WTC11 (cell line): ENCODE data around the gene TACC2. TPM values are rescaled to one million over a fixed set of nuclear protein-coding genes. Genes with fewer than 3 reads are reported as not detected.

Experiments
- ATAC-seq: fragments of 200-7000 bp; cut with Tn5 transposase; 2 replicates; pipeline ENCODE4 v1.10.0; 2021; ENCODE audit warnings: mild to moderate bottlenecking, moderate library complexity
- CTCF ChIA-PET: fragments of 300-600 bp; sonication (Branson Sonifier 250); formaldehyde crosslinking; loops from one replicate; lab custom pipeline; 2021; ENCODE audit warnings: antibody characterized with exemption; lab: Charles Lee
- POLR2A ChIA-PET: fragments of 350-600 bp; sonication (Branson Sonifier 250); formaldehyde crosslinking; loops from one replicate; lab custom pipeline; 2021; ENCODE audit warnings: antibody characterized with exemption; lab: Charles Lee
- DNase-seq: peaks from one replicate; pipeline ENCODE4 v3.0.0; 2021; ENCODE audit warnings: low spot score
- H3K27ac Mint-ChIP-seq: 2 replicates; pipeline ENCODE4 v1.8.0; 2021; ENCODE audit warnings: mixed read lengths
- H3K27me3 Mint-ChIP-seq: 2 replicates; pipeline ENCODE4 v1.8.0; 2021; ENCODE audit warnings: low read depth, mild to moderate bottlenecking, moderate library complexity, mixed read lengths
- H3K36me3 Mint-ChIP-seq: 2 replicates; pipeline ENCODE4 v1.8.0; 2021; ENCODE audit warnings: mixed read lengths
- H3K4me1 Mint-ChIP-seq: 2 replicates; pipeline ENCODE4 v1.8.0; 2022; ENCODE audit warnings: mixed read lengths
- H3K4me3 Mint-ChIP-seq: 2 replicates; pipeline ENCODE4 v1.8.0; 2021; ENCODE audit warnings: mild to moderate bottlenecking, moderate library complexity, mixed read lengths
- H3K9me3 Mint-ChIP-seq: 2 replicates; pipeline ENCODE4 v1.8.0; 2021; ENCODE audit warnings: mixed read lengths
- ATF1 ChIP-seq: sonication (generic); formaldehyde crosslinking; IDR thresholded peaks from 2 replicates; pipeline ENCODE4 v1.8.1; 2023; ENCODE audit warnings: mild to moderate bottlenecking, moderate library complexity, missing genetic modification reagents
- ETV6 ChIP-seq: sonication (generic); formaldehyde crosslinking; IDR thresholded peaks from 2 replicates; pipeline ENCODE4 v1.8.1; 2022; ENCODE audit warnings: mild to moderate bottlenecking, missing genetic modification reagents
- GRHL2 ChIP-seq: fragments of 250-450 bp; sonication (Bioruptor Pico); IDR thresholded peaks from 2 replicates; pipeline ENCODE4 v1.8.0; 2022; ENCODE audit warnings: mild to moderate bottlenecking, moderate library complexity; ENCODE audit not compliant: insufficient replicate concordance, severe bottlenecking
- HMGA2 ChIP-seq: fragments of 250-450 bp; sonication (Bioruptor Pico); IDR thresholded peaks from 2 replicates; pipeline ENCODE4 v1.4.0; 2021; ENCODE audit warnings: mild to moderate bottlenecking, moderate library complexity
- IRF2 ChIP-seq: sonication (generic); formaldehyde crosslinking; IDR thresholded peaks from 2 replicates; pipeline ENCODE4 v1.8.0; 2022; ENCODE audit warnings: low read depth, missing genetic modification reagents, borderline replicate concordance
- JUN ChIP-seq: sonication (generic); formaldehyde crosslinking; IDR thresholded peaks from 2 replicates; pipeline ENCODE4 v1.8.0; 2023; ENCODE audit warnings: mild to moderate bottlenecking, missing genetic modification reagents
- PRRX2 ChIP-seq: fragments of 250-450 bp; sonication (Bioruptor Pico); IDR thresholded peaks from 2 replicates; pipeline ENCODE4 v1.8.0; 2021; ENCODE audit warnings: mild to moderate bottlenecking
- USF2 ChIP-seq: sonication (generic); formaldehyde crosslinking; IDR thresholded peaks from 2 replicates; pipeline ENCODE4 v1.8.1; 2023; ENCODE audit warnings: mild to moderate bottlenecking, missing genetic modification reagents, moderate library complexity
- ZSCAN18 ChIP-seq: fragments of 250-450 bp; sonication (Bioruptor Pico); IDR thresholded peaks from 2 replicates; pipeline ENCODE4 v2.1.2; 2022; ENCODE audit warnings: mild to moderate bottlenecking, moderate library complexity
- total RNA-seq: library from RNA; stranded (reverse); gene quantifications from 3 replicates; pipeline ENCODE4 v1.2.3, GENCODE V29; 2021
- TF ChIP-seq, protein P1 (sequence below): fragments of 250-450 bp; sonication (Bioruptor Pico); IDR thresholded peaks from 2 replicates; pipeline ENCODE4 v1.9.0; 2021; ENCODE audit warnings: mild to moderate bottlenecking, borderline replicate concordance
- TF ChIP-seq, protein P2 (sequence below): sonication (generic); formaldehyde crosslinking; IDR thresholded peaks from 2 replicates; pipeline ENCODE4 v1.8.0; 2023; ENCODE audit warnings: mild to moderate bottlenecking, missing genetic modification reagents
- TF ChIP-seq, protein P3 (sequence below): sonication (generic); formaldehyde crosslinking; conservative IDR thresholded peaks from 2 replicates; pipeline ENCODE4 v1.8.1; 2022; ENCODE audit warnings: mild to moderate bottlenecking, missing genetic modification reagents

Gene TACC2
- total RNA-seq, 1 experiment from 2014 or later = 28.9 TPM

DNA sequence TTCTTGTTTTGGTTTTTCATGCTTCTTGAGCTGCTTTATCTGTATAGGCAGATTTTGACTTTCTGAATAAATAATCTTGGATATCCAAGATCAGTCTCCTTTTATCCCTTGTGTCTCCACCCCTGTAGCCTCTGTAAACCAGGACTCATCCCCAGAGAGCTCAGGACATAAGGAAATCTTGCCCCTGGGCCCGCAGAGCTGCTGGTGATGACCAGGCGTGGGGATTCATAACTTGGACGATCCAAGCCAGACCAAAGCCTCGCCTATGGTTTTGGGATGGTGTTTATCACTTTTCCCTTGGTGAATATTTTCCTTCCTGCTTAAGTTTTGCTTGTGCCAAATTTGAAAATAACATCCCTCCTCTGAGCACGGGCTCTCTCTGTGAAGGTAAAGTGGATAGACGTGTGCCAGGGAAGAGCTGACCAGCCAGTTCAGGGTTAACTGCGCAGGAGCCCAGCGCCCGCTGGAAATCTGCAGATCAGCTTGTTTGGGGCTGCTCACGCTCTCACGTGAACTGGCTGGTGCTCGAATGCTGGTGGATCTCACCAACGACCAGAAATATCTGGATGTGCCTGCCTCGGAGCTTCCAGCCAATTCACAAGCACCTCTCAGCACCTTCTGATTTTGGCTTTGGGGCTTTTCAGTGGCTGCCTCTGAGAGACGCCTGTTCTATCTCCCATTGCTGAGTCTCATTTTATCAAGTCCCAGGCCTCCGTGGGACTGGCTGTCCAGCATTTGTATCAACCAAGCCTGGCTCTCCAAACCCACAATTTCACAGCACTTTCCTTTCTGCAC lies 150.1 kb downstream of the TACC2 start (continued):
- TF ChIP-seq, protein P1, sequence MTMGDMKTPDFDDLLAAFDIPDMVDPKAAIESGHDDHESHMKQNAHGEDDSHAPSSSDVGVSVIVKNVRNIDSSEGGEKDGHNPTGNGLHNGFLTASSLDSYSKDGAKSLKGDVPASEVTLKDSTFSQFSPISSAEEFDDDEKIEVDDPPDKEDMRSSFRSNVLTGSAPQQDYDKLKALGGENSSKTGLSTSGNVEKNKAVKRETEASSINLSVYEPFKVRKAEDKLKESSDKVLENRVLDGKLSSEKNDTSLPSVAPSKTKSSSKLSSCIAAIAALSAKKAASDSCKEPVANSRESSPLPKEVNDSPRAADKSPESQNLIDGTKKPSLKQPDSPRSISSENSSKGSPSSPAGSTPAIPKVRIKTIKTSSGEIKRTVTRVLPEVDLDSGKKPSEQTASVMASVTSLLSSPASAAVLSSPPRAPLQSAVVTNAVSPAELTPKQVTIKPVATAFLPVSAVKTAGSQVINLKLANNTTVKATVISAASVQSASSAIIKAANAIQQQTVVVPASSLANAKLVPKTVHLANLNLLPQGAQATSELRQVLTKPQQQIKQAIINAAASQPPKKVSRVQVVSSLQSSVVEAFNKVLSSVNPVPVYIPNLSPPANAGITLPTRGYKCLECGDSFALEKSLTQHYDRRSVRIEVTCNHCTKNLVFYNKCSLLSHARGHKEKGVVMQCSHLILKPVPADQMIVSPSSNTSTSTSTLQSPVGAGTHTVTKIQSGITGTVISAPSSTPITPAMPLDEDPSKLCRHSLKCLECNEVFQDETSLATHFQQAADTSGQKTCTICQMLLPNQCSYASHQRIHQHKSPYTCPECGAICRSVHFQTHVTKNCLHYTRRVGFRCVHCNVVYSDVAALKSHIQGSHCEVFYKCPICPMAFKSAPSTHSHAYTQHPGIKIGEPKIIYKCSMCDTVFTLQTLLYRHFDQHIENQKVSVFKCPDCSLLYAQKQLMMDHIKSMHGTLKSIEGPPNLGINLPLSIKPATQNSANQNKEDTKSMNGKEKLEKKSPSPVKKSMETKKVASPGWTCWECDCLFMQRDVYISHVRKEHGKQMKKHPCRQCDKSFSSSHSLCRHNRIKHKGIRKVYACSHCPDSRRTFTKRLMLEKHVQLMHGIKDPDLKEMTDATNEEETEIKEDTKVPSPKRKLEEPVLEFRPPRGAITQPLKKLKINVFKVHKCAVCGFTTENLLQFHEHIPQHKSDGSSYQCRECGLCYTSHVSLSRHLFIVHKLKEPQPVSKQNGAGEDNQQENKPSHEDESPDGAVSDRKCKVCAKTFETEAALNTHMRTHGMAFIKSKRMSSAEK = no peak

DNA sequence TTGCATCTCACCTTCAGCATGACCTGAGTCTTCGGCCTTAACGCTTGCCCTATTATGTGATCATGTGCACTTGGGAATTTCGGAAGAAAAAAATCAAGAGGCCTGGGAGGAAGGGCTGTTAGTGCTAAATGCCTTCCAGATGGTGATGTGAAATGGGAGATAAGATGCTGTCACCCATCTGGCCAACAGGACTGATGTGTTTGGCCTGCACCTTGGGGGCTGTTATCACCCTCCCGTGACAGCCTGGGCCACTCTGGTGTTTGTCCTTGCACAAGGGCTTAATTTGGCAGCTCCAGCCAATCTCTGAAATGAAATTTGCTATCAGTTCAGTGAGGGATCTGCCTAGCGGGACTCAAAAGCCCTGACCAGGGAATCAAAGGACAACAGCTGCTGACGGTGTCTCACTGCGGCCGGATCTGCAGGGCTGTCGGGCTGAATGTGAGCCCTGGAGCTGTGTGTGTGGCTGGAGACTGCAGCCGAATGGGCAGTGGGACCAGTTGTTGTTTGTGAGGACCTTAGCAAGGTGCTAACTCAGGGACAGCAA lies 150.7 kb downstream of the TACC2 start:
- peaks cover 8% of the 10 kb centered on the region for H3K36me3 Mint-ChIP-seq
- DNase-seq = no peak
- H3K4me1 Mint-ChIP-seq = peaks cover 13% of the 10 kb centered on the region
- no peaks in the 10 kb centered on the region; the same call in 1 of the 2 replicates for H3K27me3 Mint-ChIP-seq
- no peak overlapping the region for H3K27ac Mint-ChIP-seq
- CTCF ChIA-PET = interaction anchor here (0.9 to 1.5 kb wide), 7 partner anchors 10 to 159 kb away, joined by 3 to 6 read pairs (median 4); no protein-coding TSS in a partner anchor
- POLR2A ChIA-PET = interaction anchor here (0.7 kb wide), 1 partner anchor 23 kb away, joined by 3 read pairs; no protein-coding TSS in a partner anchor
- ATAC-seq = no peak
- no peak overlapping the region for H3K4me3 Mint-ChIP-seq
- TF ChIP-seq ETV6 (CRISPR knock-in tag) (no peak), JUN (CRISPR knock-in tag) (no peak), GRHL2 (CRISPR knock-in tag) (no peak), ZSCAN18 (no peak), HMGA2 (no peak), ATF1 (CRISPR knock-in tag) (no peak), USF2 (no peak), IRF2 (CRISPR knock-in tag) (no peak), PRRX2 (CRISPR knock-in tag) (no peak)
- TF ChIP-seq, protein P2, sequence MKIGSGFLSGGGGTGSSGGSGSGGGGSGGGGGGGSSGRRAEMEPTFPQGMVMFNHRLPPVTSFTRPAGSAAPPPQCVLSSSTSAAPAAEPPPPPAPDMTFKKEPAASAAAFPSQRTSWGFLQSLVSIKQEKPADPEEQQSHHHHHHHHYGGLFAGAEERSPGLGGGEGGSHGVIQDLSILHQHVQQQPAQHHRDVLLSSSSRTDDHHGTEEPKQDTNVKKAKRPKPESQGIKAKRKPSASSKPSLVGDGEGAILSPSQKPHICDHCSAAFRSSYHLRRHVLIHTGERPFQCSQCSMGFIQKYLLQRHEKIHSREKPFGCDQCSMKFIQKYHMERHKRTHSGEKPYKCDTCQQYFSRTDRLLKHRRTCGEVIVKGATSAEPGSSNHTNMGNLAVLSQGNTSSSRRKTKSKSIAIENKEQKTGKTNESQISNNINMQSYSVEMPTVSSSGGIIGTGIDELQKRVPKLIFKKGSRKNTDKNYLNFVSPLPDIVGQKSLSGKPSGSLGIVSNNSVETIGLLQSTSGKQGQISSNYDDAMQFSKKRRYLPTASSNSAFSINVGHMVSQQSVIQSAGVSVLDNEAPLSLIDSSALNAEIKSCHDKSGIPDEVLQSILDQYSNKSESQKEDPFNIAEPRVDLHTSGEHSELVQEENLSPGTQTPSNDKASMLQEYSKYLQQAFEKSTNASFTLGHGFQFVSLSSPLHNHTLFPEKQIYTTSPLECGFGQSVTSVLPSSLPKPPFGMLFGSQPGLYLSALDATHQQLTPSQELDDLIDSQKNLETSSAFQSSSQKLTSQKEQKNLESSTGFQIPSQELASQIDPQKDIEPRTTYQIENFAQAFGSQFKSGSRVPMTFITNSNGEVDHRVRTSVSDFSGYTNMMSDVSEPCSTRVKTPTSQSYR (CRISPR knock-in tag) = no peak
- TF ChIP-seq, protein P3, sequence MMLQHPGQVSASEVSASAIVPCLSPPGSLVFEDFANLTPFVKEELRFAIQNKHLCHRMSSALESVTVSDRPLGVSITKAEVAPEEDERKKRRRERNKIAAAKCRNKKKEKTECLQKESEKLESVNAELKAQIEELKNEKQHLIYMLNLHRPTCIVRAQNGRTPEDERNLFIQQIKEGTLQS (CRISPR knock-in tag) = no peak
- peaks cover 5% of the 10 kb centered on the region for H3K9me3 Mint-ChIP-seq
